GM12874 (cell line): ENCODE data around the gene ITCH.

Source experiments
- CTCF ChIP-seq: IDR thresholded peaks from 2 replicates; pipeline ENCODE4 v1.5.1; 2011; ENCODE audit warnings: low read depth, mild to moderate bottlenecking, control low read depth, low read length, moderate library complexity; ENCODE audit not compliant: insufficient read depth

Gene ITCH

GRCh38 chr20:34560614-34561013 is 197.5 kb downstream of the ITCH start:
- TF ChIP-seq CTCF = no peak
